ENCODE data around the gene GPHB5. TPM values are rescaled to one million over a fixed set of nuclear protein-coding genes. Genes with fewer than 3 reads are reported as not detected.

GPHB5 gene
- total and polyA plus RNA-seq, 9 of the 15 experiments (the other 6 are each of a cell fraction or from before 2014, with no cell fraction given): not detected

DNA sequence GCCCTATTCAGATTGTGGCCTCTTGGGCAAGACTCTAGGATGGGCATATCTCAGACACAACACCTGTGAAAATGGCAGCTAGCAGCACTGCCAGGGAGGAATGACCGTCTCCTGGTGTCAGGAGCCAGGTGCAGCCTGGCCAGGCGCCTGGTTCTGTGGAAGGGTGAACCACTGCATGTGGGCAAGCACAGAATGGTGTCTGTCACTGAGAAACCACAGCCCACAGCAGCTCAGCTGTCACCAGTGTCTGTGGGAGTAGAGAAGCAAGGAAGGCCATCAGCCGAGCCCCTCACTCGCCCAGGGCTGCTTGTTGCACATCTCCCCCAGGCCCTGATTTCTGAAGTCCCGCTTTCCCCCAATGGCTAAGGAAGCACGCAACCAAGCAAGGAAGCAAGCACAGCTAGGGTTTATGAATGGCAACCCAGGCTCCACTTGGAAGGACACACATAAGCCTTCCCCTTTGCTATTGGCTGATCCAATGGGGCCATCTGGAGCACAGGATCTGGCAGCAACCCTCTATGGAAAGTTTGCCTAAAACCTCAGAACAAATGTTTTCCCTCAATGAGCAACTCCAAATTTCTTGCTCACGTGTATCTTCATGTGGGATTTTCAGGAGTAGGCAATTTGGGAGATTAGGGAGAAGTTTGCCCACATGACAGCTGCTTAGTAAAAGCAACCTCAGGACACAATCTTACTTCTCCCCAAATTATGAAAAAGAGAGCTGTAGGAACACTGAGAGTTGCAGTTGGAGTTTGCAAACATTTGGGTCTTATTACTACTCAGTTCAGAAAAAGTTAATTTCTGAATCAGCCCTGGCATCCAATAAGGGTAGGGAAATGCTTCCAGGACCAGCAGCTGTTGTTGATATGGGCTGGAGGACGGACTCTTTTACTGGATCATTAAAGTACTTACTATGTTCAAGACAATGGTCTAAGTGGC, 44.7 kb downstream of the GPHB5 start:
- 0% methylated on average over 5 of the region's 8 CpGs for WGBS (ENCODE audit: insufficient coverage, low coverage, missing lambda C conversion rate)
- no peak overlapping the region for H3K4me2 ChIP-seq (ENCODE audit: insufficient read depth, low read length)
- no peak for ATAC-seq
- no peaks in the 10 kb centered on the region for H3K27me3 ChIP-seq (ENCODE audit: control insufficient read depth in 2 of 2, insufficient read depth in 2 of 2, low read length in 2 of 2)
- no peak for FAIRE-seq
- H3K9me1 ChIP-seq (ENCODE audit: control insufficient read depth, insufficient read depth, low read length): no peaks in the 10 kb centered on the region
- BruUV-seq (replicated peaks): no TSS peak
- no peaks in the 10 kb centered on the region for H3K9me3 ChIP-seq (replicated peaks; ENCODE audit: control insufficient read depth, insufficient read depth, low read depth, low read length)
- intact Hi-C loops (cut with micrococcal nuclease) (no loop called here), in situ Hi-C loops (cut with MboI) (loop anchor here (10.0 kb wide), 1 partner anchor 1099 kb away; no protein-coding TSS in a partner anchor)
- DNase-seq (ENCODE audit: extremely low read depth in 1 of 4, low spot score in 3 of 4): no peak
- no peaks in the 10 kb centered on the region for H3K36me3 ChIP-seq (ENCODE audit: control insufficient read depth, insufficient read depth, low read length)
- ChIA-PET CTCF (ENCODE audit: low intra/inter-chr PET ratio) (no interaction called here), POLR2A (no interaction called here)
- H4K20me1 ChIP-seq (replicated peaks; ENCODE audit: control insufficient read depth, insufficient read depth, low read length): no peaks in the 10 kb centered on the region
- H3K4me1 ChIP-seq (replicated peaks in 1 of 2; ENCODE audit: control insufficient read depth in 2 of 2, insufficient read depth in 2 of 2, low read length in 2 of 2): no peaks in the 10 kb centered on the region
- H3K27ac ChIP-seq (ENCODE audit: extremely low read depth, low read depth, low read length): no peak overlapping the region
- H3K79me2 ChIP-seq (ENCODE audit: control insufficient read depth, insufficient read depth, low read length): no peaks in the 10 kb centered on the region
- no peak overlapping the region for H2AFZ ChIP-seq (ENCODE audit: low read depth, low read length)
- no peak overlapping the region for H3K9ac ChIP-seq (ENCODE audit: insufficient read depth in 1 of 2, low read depth in 2 of 2, low read length in 2 of 2)
- no peak overlapping the region for H3K4me3 ChIP-seq
- TF ChIP-seq ARID4B (CRISPR knock-in tag; IDR thresholded peaks at IDR 0.05) (no peak), RBM14 (IDR thresholded peaks at IDR 0.05; ENCODE audit: borderline replicate concordance, insufficient read depth, low read depth, low read length) (no peak), SIN3A (IDR thresholded peaks at IDR 0.05; ENCODE audit: borderline replicate concordance in 2 of 2, control insufficient read depth in 1 of 2, low read depth in 2 of 2, low read length in 2 of 2) (no peak), SAFB2 (IDR thresholded peaks at IDR 0.05; ENCODE audit: borderline replicate concordance, low read depth, low read length, severe bottlenecking) (no peak), MAFK (IDR thresholded peaks at IDR 0.05; ENCODE audit: low read length) (no peak), NR0B1 (IDR thresholded peaks at IDR 0.05; ENCODE audit: partially characterized antibody) (no peak), HOXB6 (CRISPR knock-in tag; IDR thresholded peaks at IDR 0.05; ENCODE audit: borderline replicate concordance) (no peak), NKRF (IDR thresholded peaks at IDR 0.05; ENCODE audit: borderline replicate concordance) (no peak), GABPB1 (CRISPR knock-in tag; IDR thresholded peaks at IDR 0.05) (no peak)
- TF ChIP-seq, protein P1, sequence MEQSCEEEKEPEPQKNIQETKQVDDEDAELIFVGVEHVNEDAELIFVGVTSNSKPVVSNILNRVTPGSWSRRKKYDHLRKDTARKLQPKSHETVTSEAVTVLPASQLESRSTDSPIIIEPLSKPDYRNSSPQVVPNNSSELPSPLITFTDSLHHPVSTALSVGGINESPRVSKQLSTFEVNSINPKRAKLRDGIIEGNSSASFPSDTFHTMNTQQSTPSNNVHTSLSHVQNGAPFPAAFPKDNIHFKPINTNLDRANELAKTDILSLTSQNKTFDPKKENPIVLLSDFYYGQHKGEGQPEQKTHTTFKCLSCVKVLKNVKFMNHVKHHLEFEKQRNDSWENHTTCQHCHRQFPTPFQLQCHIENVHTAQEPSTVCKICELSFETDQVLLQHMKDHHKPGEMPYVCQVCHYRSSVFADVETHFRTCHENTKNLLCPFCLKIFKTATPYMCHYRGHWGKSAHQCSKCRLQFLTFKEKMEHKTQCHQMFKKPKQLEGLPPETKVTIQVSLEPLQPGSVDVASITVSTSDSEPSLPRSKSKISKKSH (CRISPR knock-in tag; IDR thresholded peaks at IDR 0.05): no peak

Measured in K562 (cell line).